K562 (cell line): ENCODE results near the gene ZNF599. TPM values are rescaled to one million over a fixed set of nuclear protein-coding genes. Genes with fewer than 3 reads are reported as not detected.

Experiments used
- ATAC-seq: fragments of 200-7000 bp; cut with Tn5 transposase; 3 replicates; pipeline ENCODE4 v1.9.1; 2020; ENCODE audit warnings: moderate library complexity
- BruUV-seq: library from RNA; stranded (reverse); fragments of 400-500 nt; replicated peaks from 2 replicates; lab custom pipeline; 2021; lab: Mats Ljungman, UMichigan
- CTCF ChIA-PET: fragments of 300-600 bp; formaldehyde crosslinking; extraction: SDS; loops from one replicate; lab custom pipeline; 2021; ENCODE audit warnings: low intra/inter-chr PET ratio; lab: Yijun Ruan, JAX
- POLR2A ChIA-PET: fragments of 300-600, 350-650 bp; sonication (Branson Sonifier 250); formaldehyde crosslinking; extraction: SDS; loops from one replicate; lab custom pipeline; 2021; ENCODE audit warnings: antibody characterized with exemption, inconsistent platforms; lab: Yijun Ruan, JAX
- DNase-seq, 4 experiments: peaks; one replicate each; pipeline versions ENCODE4 v3.0.0 to v3.0.0-alpha.2; 2011 to 2018; ENCODE audit warnings: low spot score in 3 of 4, mixed read lengths in 3 of 4; ENCODE audit errors: extremely low read depth in 1 of 4
- FAIRE-seq: peaks from 2 replicates; lab custom pipeline; 2011; peaks lifted over from hg19 to GRCh38; lab: Jason Lieb, UNC
- H2AFZ ChIP-seq: 2 replicates; pipeline ENCODE4 v1.6.0; 2011; ENCODE audit warnings: low read depth, low read length, control low read depth, inconsistent platforms
- H3K27ac ChIP-seq: fragments of 200-600 bp; 3 replicates; pipeline ENCODE4 v1.8.0; 2011; ENCODE audit warnings: low read depth, mild to moderate bottlenecking, control low read depth, inconsistent platforms, low read length, moderate library complexity, mixed read lengths; ENCODE audit errors: extremely low read depth
- H3K27me3 ChIP-seq, 2 experiments: fragments of 300-600 bp in 1 of 2; 2 replicates in 1 of 2; 3 replicates in 1 of 2; pipeline versions ENCODE4 v1.6.0 to v1.8.0; 2011; ENCODE audit warnings: inconsistent platforms in 2 of 2, low read length in 2 of 2, mild to moderate bottlenecking in 1 of 2, mixed read lengths in 1 of 2, moderate library complexity in 1 of 2; ENCODE audit not compliant: control insufficient read depth in 2 of 2, insufficient read depth in 2 of 2
- H3K36me3 ChIP-seq: fragments of 300-600 bp; 3 replicates; pipeline ENCODE4 v1.8.0; 2011; ENCODE audit warnings: mild to moderate bottlenecking, low read length, inconsistent platforms; ENCODE audit not compliant: control insufficient read depth, insufficient read depth
- H3K4me1 ChIP-seq, 2 experiments: fragments of 200-600 bp in 1 of 2; replicated peaks in 1 of 2; 2 replicates in 1 of 2; 3 replicates in 1 of 2; pipeline versions ENCODE4 v1.5.1 to v1.8.0; 2011; ENCODE audit warnings: inconsistent platforms in 2 of 2, low read length in 2 of 2, mild to moderate bottlenecking in 1 of 2, mixed read lengths in 1 of 2, moderate library complexity in 1 of 2; ENCODE audit not compliant: control insufficient read depth in 2 of 2, insufficient read depth in 2 of 2
- H3K4me2 ChIP-seq: 2 replicates; pipeline ENCODE4 v1.6.1; 2011; ENCODE audit warnings: low read length, control low read depth, inconsistent platforms, mixed read lengths; ENCODE audit not compliant: insufficient read depth
- H3K4me3 ChIP-seq: fragments of 200-600 bp; sonication (generic), shearing (Covaris generic); 2 replicates; pipeline ENCODE4 v1.5.1; 2016; ENCODE audit warnings: control low read depth, inconsistent platforms
- H3K79me2 ChIP-seq: fragments of 200-600 bp; 3 replicates; pipeline ENCODE4 v1.8.0; 2011; ENCODE audit warnings: low read length, inconsistent platforms; ENCODE audit not compliant: control insufficient read depth, insufficient read depth
- H3K9ac ChIP-seq, 2 experiments: 2 replicates each; pipeline versions ENCODE4 v1.6.0 to v1.6.1; 2011; ENCODE audit warnings: low read depth in 2 of 2, low read length in 2 of 2, control low read depth in 1 of 2, inconsistent platforms in 1 of 2, mild to moderate bottlenecking in 1 of 2, mixed read lengths in 1 of 2; ENCODE audit not compliant: insufficient read depth in 1 of 2
- H3K9me1 ChIP-seq: one replicate; pipeline ENCODE4 v1.6.0; 2011; ENCODE audit warnings: inconsistent platforms, mild to moderate bottlenecking, low read length, moderate library complexity; ENCODE audit not compliant: control insufficient read depth, insufficient read depth
- H3K9me3 ChIP-seq: replicated peaks from 2 replicates; pipeline ENCODE4 v1.5.1; 2011; ENCODE audit warnings: low read depth, low read length, inconsistent platforms; ENCODE audit not compliant: control insufficient read depth, insufficient read depth
- H4K20me1 ChIP-seq: replicated peaks from 2 replicates; pipeline ENCODE4 v1.6.1; 2011; ENCODE audit warnings: low read length, inconsistent platforms, mixed read lengths; ENCODE audit not compliant: control insufficient read depth, insufficient read depth
- ATF7 ChIP-seq: fragments of 450-650 bp; IDR thresholded peaks from 2 replicates; pipeline ENCODE4 v1.7.1; 2014; ENCODE audit warnings: mild to moderate bottlenecking, moderate library complexity
- CHD1 ChIP-seq: fragments of 200-600 bp; sonication (generic); IDR thresholded peaks from one replicate; pipeline ENCODE4 v1.6.1; 2012; ENCODE audit warnings: mild to moderate bottlenecking, moderate library complexity, low read length, inconsistent platforms
- HNRNPH1 ChIP-seq: fragments of 200-400 bp; formaldehyde crosslinking; optimal IDR thresholded peaks from 2 replicates; pipeline ENCODE3; 2017; ENCODE audit warnings: low read depth, mild to moderate bottlenecking, low read length, moderate library complexity
- NFXL1 ChIP-seq: fragments of 450-650 bp; formaldehyde crosslinking; IDR thresholded peaks from 2 replicates; pipeline ENCODE4 v1.4.0; 2021; ENCODE audit warnings: mild to moderate bottlenecking
- PHF20 ChIP-seq: fragments of 450-650 bp; IDR thresholded peaks from 2 replicates; pipeline ENCODE4 v1.6.1; 2018; ENCODE audit not compliant: partially characterized antibody
- SIRT6 ChIP-seq: IDR thresholded peaks from one replicate; pipeline ENCODE4 v1.6.1; 2012; ENCODE audit warnings: low read depth, mild to moderate bottlenecking, control low read depth, inconsistent platforms, low read length, moderate library complexity
- SMC3 ChIP-seq: conservative IDR thresholded peaks from 2 replicates; pipeline ENCODE4 v1.6.1; 2011; ENCODE audit warnings: low read depth, low read length, improper control_type of control experiment; ENCODE audit not compliant: insufficient read depth
- TAF1 ChIP-seq: IDR thresholded peaks from 2 replicates; pipeline ENCODE4 v1.6.1; 2011; ENCODE audit warnings: mild to moderate bottlenecking, low read length, moderate library complexity; ENCODE audit not compliant: insufficient read depth, control insufficient read depth, severe bottlenecking; ENCODE audit errors: extremely low read depth
- TAF15 ChIP-seq: fragments of 200-400 bp; formaldehyde crosslinking; IDR thresholded peaks from 2 replicates; pipeline ENCODE4 v1.6.1; 2017; ENCODE audit warnings: mild to moderate bottlenecking, low read depth, low read length, moderate library complexity
- THRA ChIP-seq: fragments of 450-650 bp; IDR thresholded peaks from 2 replicates; pipeline ENCODE4 v1.6.1; 2017; ENCODE audit warnings: mild to moderate bottlenecking, moderate library complexity
- ZBTB12 ChIP-seq: fragments of 250-450 bp; sonication (Bioruptor Pico); IDR thresholded peaks from 2 replicates; pipeline ENCODE4 v1.4.0; 2020
- WGBS: fragments of 100-300 bp; shearing (Covaris generic); methylation state at CpG from one replicate; pipeline ENCODE4 v1.1.6; 2016; ENCODE audit warnings: low coverage, mixed read lengths; ENCODE audit not compliant: insufficient coverage; ENCODE audit errors: missing lambda C conversion rate; 5-methylcytosine and 5-hydroxymethylcytosine counted together
- in situ Hi-C: fragments of 300-500 bp; cut with MboI; formaldehyde crosslinking; loops from 4 replicates; pipeline ENCODE4 v1.15.0; 2018; ENCODE audit warnings: inconsistent platforms, mixed read lengths
- intact Hi-C: fragments of 100-400 bp; cut with micrococcal nuclease; formaldehyde crosslinking; loops from 2 replicates; pipeline ENCODE4 v1.14.2; 2022
- polyA plus RNA-seq, 8 experiments: library from polyadenylated mRNA; depleted of rRNA in 4 of 8; stranded (reverse) in 5 of 8; unstranded in 3 of 8; fragments of >200 nt; fragmentation: Nextera tagmentation in 2 of 8; fragmentation: Illumina TruSeq in 1 of 8; extraction: Ambion mirVana in 2 of 8; extraction: Trizol in 1 of 8; gene quantifications; 2 replicates each; pipeline versions ENCODE4 v1.2.1 to v1.2.3, GENCODE V29; 2011 to 2014; ENCODE audit warnings: inconsistent platforms in 1 of 8, missing spikeins in 1 of 8
- total RNA-seq, 7 experiments: library from RNA; depleted of rRNA in 6 of 7; stranded (reverse); fragments of >200 nt in 6 of 7; fragmentation: Illumina TruSeq in 2 of 7; extraction: Trizol in 2 of 7; gene quantifications; 2 replicates each; pipeline versions ENCODE4 v1.2.1 to v1.2.3, GENCODE V29; 2011 to 2021; ENCODE audit warnings: low replicate concordance in 1 of 7

Gene ZNF599
- total and polyA plus RNA-seq, 9 of the 15 experiments (the other 6 are each of a cell fraction or from before 2014, with no cell fraction given), result 0.71 to 6.7 (median 2.8) TPM

- 42% methylated on average over 2 of the region's 2 CpGs for WGBS
- H2AFZ ChIP-seq, result peak overlapping the region; percentile 97
- no peak overlapping the region for H3K27ac ChIP-seq
- H3K36me3 ChIP-seq, result no peaks in the 10 kb centered on the region
- FAIRE-seq (no peak), ATAC-seq (no peak), DNase-seq (no peak)
- ChIA-PET CTCF (no interaction called here), POLR2A (no interaction called here)
- H3K27me3 ChIP-seq, result no peaks in the 10 kb centered on the region
- no peaks in the 10 kb centered on the region for H4K20me1 ChIP-seq
- no TSS peak for BruUV-seq
- TF ChIP-seq NFXL1 (CRISPR knock-in tag) (no peak), PHF20 (no peak), TAF1 (no peak), TAF15 (no peak), CHD1 (no peak), THRA (no peak), SMC3 (no peak), HNRNPH1 (no peak), ATF7 (no peak), SIRT6 (no peak), ZBTB12 (CRISPR knock-in tag) (no peak)
- intact Hi-C loops, result no loop called here
- H3K4me3 ChIP-seq, result no peak overlapping the region
- peaks cover 0 to 8% of the 10 kb centered on the region in 2 experiments; a peak in 2 of 5 replicates for H3K4me1 ChIP-seq
- in situ Hi-C loops, result no loop called here
- no peak overlapping the region for H3K9ac ChIP-seq
- H3K9me3 ChIP-seq, result no peaks in the 10 kb centered on the region; the same call in 1 of the 2 replicates
- peaks cover 5% of the 10 kb centered on the region; the same call in 1 of the 3 replicates for H3K79me2 ChIP-seq
- H3K9me1 ChIP-seq, result no peaks in the 10 kb centered on the region
- peak overlapping the region; percentile 80; the same call in 1 of the 2 replicates for H3K4me2 ChIP-seq
These were observed 495 bp upstream of the ZNF599 start for GRCh38 chr19:34773555-34773864.
